H1 (cell line): ENCODE data around the gene KCND3. TPM values are rescaled to one million over a fixed set of nuclear protein-coding genes. Genes with fewer than 3 reads are reported as not detected.

Experiments used
- CTCF ChIA-PET: fragments of 300-600 bp; sonication (Branson Sonifier 250); formaldehyde crosslinking; loops from one replicate; lab custom pipeline; 2021; ENCODE audit not compliant: partially characterized antibody; lab: Charles Lee
- POLR2A ChIA-PET: fragments of 300-600 bp; sonication (Branson Sonifier 250); formaldehyde crosslinking; loops from one replicate; lab custom pipeline; 2021; ENCODE audit warnings: inconsistent platforms; ENCODE audit not compliant: partially characterized antibody; lab: Charles Lee
- DNase-seq, 2 experiments: peaks; one replicate each; pipeline versions ENCODE4 v3.0.0 to v3.0.0-alpha.2; 2010 to 2022; ENCODE audit warnings: low spot score in 2 of 2, low read depth in 1 of 2, mixed read lengths in 1 of 2
- FAIRE-seq: peaks from 2 replicates; lab custom pipeline; 2011; peaks lifted over from hg19 to GRCh38; lab: Jason Lieb, UNC
- H2AFZ ChIP-seq: 2 replicates; pipeline ENCODE4 v1.8.1; 2012; ENCODE audit warnings: low read length, inconsistent platforms
- H2AK5ac ChIP-seq: 2 replicates; pipeline ENCODE4 v1.6.1; 2013; ENCODE audit warnings: low read depth, low read length
- H2BK120ac ChIP-seq: replicated peaks from 2 replicates; pipeline ENCODE3; 2013; ENCODE audit warnings: low read depth, low read length, inconsistent platforms
- H2BK12ac ChIP-seq: 2 replicates; pipeline ENCODE4 v1.6.1; 2013; ENCODE audit warnings: low read depth, low read length
- H2BK15ac ChIP-seq: 2 replicates; pipeline ENCODE4 v1.6.1; 2013; ENCODE audit warnings: low read length
- H2BK20ac ChIP-seq: 2 replicates; pipeline ENCODE4 v1.6.1; 2013; ENCODE audit warnings: low read length
- H2BK5ac ChIP-seq: 2 replicates; pipeline ENCODE4 v1.6.1; 2013; ENCODE audit warnings: low read depth, low read length
- H3K14ac ChIP-seq: 2 replicates; pipeline ENCODE4 v1.6.1; 2013; ENCODE audit warnings: inconsistent platforms; ENCODE audit not compliant: insufficient read length
- H3K18ac ChIP-seq: 2 replicates; pipeline ENCODE4 v1.6.1; 2013; ENCODE audit warnings: low read length; ENCODE audit errors: extremely low read depth
- H3K23ac ChIP-seq: 2 replicates; pipeline ENCODE4 v1.6.1; 2013; ENCODE audit warnings: inconsistent platforms; ENCODE audit not compliant: insufficient read length
- H3K23me2 ChIP-seq: 2 replicates; pipeline ENCODE4 v1.6.1; 2013; ENCODE audit warnings: low read depth, low read length
- H3K27ac ChIP-seq: 2 replicates; pipeline ENCODE4 v1.6.1; 2011; ENCODE audit warnings: low read depth, low read length, inconsistent platforms
- H3K27me3 ChIP-seq, 4 experiments: replicated peaks in 1 of 4; 1 replicate in 1 of 4; 2 replicates in 3 of 4; pipeline versions ENCODE4 v1.6.1 to v1.8.1; 2011 to 2013; ENCODE audit warnings: low read length in 3 of 4, mild to moderate bottlenecking in 3 of 4, inconsistent platforms in 2 of 4, mixed read lengths in 2 of 4, moderate library complexity in 1 of 4; ENCODE audit not compliant: control insufficient read depth in 3 of 4, insufficient read depth in 3 of 4; ENCODE audit errors: extremely low read depth in 1 of 4
- H3K36me3 ChIP-seq, 4 experiments: 2 replicates each; pipeline versions ENCODE4 v1.6.1 to v1.8.1; 2011 to 2013; ENCODE audit warnings: mild to moderate bottlenecking in 4 of 4, low read length in 3 of 4, moderate library complexity in 2 of 4, control low read depth in 1 of 4, inconsistent platforms in 1 of 4; ENCODE audit not compliant: insufficient read depth in 4 of 4, control insufficient read depth in 2 of 4
- H3K4ac ChIP-seq: replicated peaks from 2 replicates; pipeline ENCODE3; 2013; ENCODE audit warnings: low read length, low read depth, mixed read lengths, inconsistent platforms; ENCODE audit not compliant: insufficient read length
- H3K4me1 ChIP-seq, 4 experiments: replicated peaks in 1 of 4; 1 replicate in 1 of 4; 2 replicates in 3 of 4; pipeline versions ENCODE4 v1.6.1 to v1.8.1; 2011 to 2013; ENCODE audit warnings: low read length in 3 of 4, inconsistent platforms in 2 of 4, mixed read lengths in 1 of 4; ENCODE audit not compliant: insufficient read depth in 4 of 4, control insufficient read depth in 3 of 4
- H3K4me2 ChIP-seq, 2 experiments: 2 replicates each; pipeline versions ENCODE4 v1.6.1 to v1.8.1; 2011 to 2013; ENCODE audit warnings: low read depth in 2 of 2, low read length in 2 of 2, control low read depth in 1 of 2, inconsistent platforms in 1 of 2, mild to moderate bottlenecking in 1 of 2; ENCODE audit not compliant: insufficient read depth in 1 of 2
- H3K4me3 ChIP-seq, 4 experiments: fragments of 200-600, 300-600 bp in 1 of 4; sonication (generic), shearing (Covaris generic), sonication (Bioruptor Twin) in 1 of 4; 2 replicates each; pipeline versions ENCODE4 v1.5.1 to v1.8.1; 2011 to 2016; ENCODE audit warnings: low read length in 4 of 4, low read depth in 3 of 4, control low read depth in 2 of 4, inconsistent platforms in 2 of 4, mild to moderate bottlenecking in 2 of 4, mixed read lengths in 1 of 4, moderate library complexity in 1 of 4; ENCODE audit not compliant: insufficient read depth in 2 of 4; ENCODE audit errors: extremely low read depth in 1 of 4
- H3K56ac ChIP-seq: replicated peaks from 2 replicates; pipeline ENCODE3; 2013; ENCODE audit warnings: low read depth, mild to moderate bottlenecking, mixed read lengths, low read length, inconsistent platforms; ENCODE audit not compliant: insufficient read length
- H3K79me1 ChIP-seq: 2 replicates; pipeline ENCODE4 v1.6.1; 2013; ENCODE audit warnings: low read depth, low read length, control low read depth
- H3K79me2 ChIP-seq, 2 experiments: 2 replicates each; pipeline versions ENCODE4 v1.6.1 to v1.8.1; 2012 to 2013; ENCODE audit warnings: low read length in 2 of 2, mild to moderate bottlenecking in 2 of 2, inconsistent platforms in 1 of 2; ENCODE audit not compliant: insufficient read depth in 2 of 2, control insufficient read depth in 1 of 2
- H3K9ac ChIP-seq, 4 experiments: replicated peaks in 1 of 4; 1 replicate in 1 of 4; 2 replicates in 3 of 4; pipeline versions ENCODE4 v1.6.1 to v1.8.1; 2011 to 2013; ENCODE audit warnings: low read depth in 3 of 4, low read length in 3 of 4, control low read depth in 2 of 4, mild to moderate bottlenecking in 2 of 4, moderate library complexity in 2 of 4, inconsistent platforms in 1 of 4; ENCODE audit errors: extremely low read depth in 1 of 4
- H3K9me3 ChIP-seq, 2 experiments: 2 replicates each; pipeline versions ENCODE4 v1.6.1 to v1.8.1; 2012 to 2013; ENCODE audit warnings: mild to moderate bottlenecking in 2 of 2, moderate library complexity in 2 of 2, control low read depth in 1 of 2, inconsistent platforms in 1 of 2, low read depth in 1 of 2, low read length in 1 of 2, mixed read lengths in 1 of 2; ENCODE audit not compliant: insufficient read depth in 2 of 2
- H4K20me1 ChIP-seq, 2 experiments: replicated peaks in 1 of 2; 2 replicates each; pipeline versions ENCODE3 to v1.8.1; 2011 to 2013; ENCODE audit warnings: inconsistent platforms in 2 of 2, low read length in 2 of 2, mild to moderate bottlenecking in 1 of 2; ENCODE audit not compliant: insufficient read depth in 2 of 2, control insufficient read depth in 1 of 2
- H4K5ac ChIP-seq: 2 replicates; pipeline ENCODE4 v1.6.1; 2013; ENCODE audit warnings: low read length, low read depth, mixed read lengths, inconsistent platforms; ENCODE audit not compliant: insufficient read length
- H4K8ac ChIP-seq: 2 replicates; pipeline ENCODE4 v1.8.0; 2013; ENCODE audit warnings: mild to moderate bottlenecking, moderate library complexity, low read length, inconsistent platforms; ENCODE audit not compliant: insufficient read depth; ENCODE audit errors: extremely low read depth
- H4K91ac ChIP-seq: replicated peaks from 2 replicates; pipeline ENCODE3; 2013; ENCODE audit warnings: low read length, mixed read lengths, inconsistent platforms; ENCODE audit not compliant: insufficient read length
- CHD1 ChIP-seq: IDR thresholded peaks from 2 replicates; pipeline ENCODE4 v1.6.1; 2012; ENCODE audit warnings: low read depth, low read length, improper control_type of control experiment
- EP300 ChIP-seq, 2 experiments: IDR thresholded peaks; 1 replicate in 1 of 2; 2 replicates in 1 of 2; pipeline ENCODE4 v1.6.1; 2011 to 2012; ENCODE audit warnings: low read depth in 2 of 2, low read length in 2 of 2, mild to moderate bottlenecking in 2 of 2, borderline replicate concordance in 1 of 2, inconsistent platforms in 1 of 2, moderate library complexity in 1 of 2
- GABPA ChIP-seq: IDR thresholded peaks from 2 replicates; pipeline ENCODE4 v1.6.1; 2011; ENCODE audit warnings: mild to moderate bottlenecking, low read length, moderate library complexity, borderline replicate concordance; ENCODE audit not compliant: insufficient read depth
- JUND ChIP-seq: IDR thresholded peaks from 2 replicates; pipeline ENCODE4 v1.6.1; 2011; ENCODE audit warnings: mild to moderate bottlenecking, improper control_type of control experiment, low read length
- KDM5A ChIP-seq: fragments of 200-600 bp; IDR thresholded peaks from 2 replicates; pipeline ENCODE4 v1.7.1; 2012; ENCODE audit warnings: mild to moderate bottlenecking, low read length, inconsistent platforms, mixed read lengths
- NANOG ChIP-seq: IDR thresholded peaks from 2 replicates; pipeline ENCODE4 v1.6.1; 2011; ENCODE audit warnings: low read length, low read depth, mild to moderate bottlenecking, inconsistent platforms; ENCODE audit not compliant: insufficient read depth, poor library complexity, severe bottlenecking
- RNF2 ChIP-seq: fragments of 200-900, 300-1000 bp; sonication (generic); IDR thresholded peaks from 2 replicates; pipeline ENCODE4 v1.7.1; 2016; ENCODE audit warnings: borderline replicate concordance, low read depth, mild to moderate bottlenecking, antibody characterized with exemption, low read length; ENCODE audit not compliant: poor library complexity, severe bottlenecking; ENCODE audit errors: missing control alignments
- RXRA ChIP-seq: IDR thresholded peaks from 2 replicates; pipeline ENCODE4 v1.6.1; 2011; ENCODE audit warnings: low read depth, mild to moderate bottlenecking, low read length, moderate library complexity; ENCODE audit not compliant: insufficient read depth
- SAP30 ChIP-seq: fragments of 300-600 bp; sonication (generic); IDR thresholded peaks from 2 replicates; pipeline ENCODE4 v1.7.1; 2012; ENCODE audit warnings: low read length, moderate library complexity, mild to moderate bottlenecking, inconsistent platforms; ENCODE audit not compliant: insufficient read depth, insufficient replicate concordance
- TEAD4 ChIP-seq: IDR thresholded peaks from 2 replicates; pipeline ENCODE4 v1.6.1; 2012; ENCODE audit warnings: low read depth, low read length, inconsistent platforms, mixed read lengths
- WGBS, 2 experiments: shearing (Covaris generic) in 1 of 2; methylation state at CpG; one replicate each; pipeline versions ENCODE4 v1.1.6 to v1.1.7; 2013 to 2015; ENCODE audit warnings: low lambda C conversion rate in 2 of 2, mixed read lengths in 2 of 2, inconsistent platforms in 1 of 2, low coverage in 1 of 2, missing lambda C conversion rate in 1 of 2; ENCODE audit not compliant: insufficient replicate concordance in 2 of 2, insufficient coverage in 1 of 2, insufficient read length in 1 of 2; ENCODE audit errors: extremely low coverage in 1 of 2, missing lambda C conversion rate in 1 of 2; 5-methylcytosine and 5-hydroxymethylcytosine counted together
- polyA plus RNA-seq, 7 experiments: library from polyadenylated mRNA; depleted of rRNA in 3 of 7; stranded (reverse) in 5 of 7; unstranded in 2 of 7; fragments of >200 nt in 5 of 7; fragments of 200-250 nt in 2 of 7; gene quantifications; 1 replicate in 5 of 7; 2 replicates in 1 of 7; 4 replicates in 1 of 7; pipeline versions ENCODE4 v1.2.1 to v1.2.3, GENCODE V29; 2011 to 2013; ENCODE audit warnings: missing spikeins in 2 of 7, mixed read lengths in 2 of 7
- total RNA-seq: library from RNA; stranded (reverse); fragmentation: NEBNext Ultra II Directional; extraction: Animal tissue kit (Norgen Biotek cat#: 25700); gene quantifications from 2 replicates; pipeline ENCODE4 v1.2.1, GENCODE V29; 2021
- TF ChIP-seq, protein P1 (sequence below): IDR thresholded peaks from 2 replicates; pipeline ENCODE4 v1.6.1; 2011; ENCODE audit warnings: low read depth, mild to moderate bottlenecking, low read length; ENCODE audit not compliant: insufficient read depth

The KCND3 gene
- total and polyA plus RNA-seq, 2 of the 8 experiments (the other 6 are each of a cell fraction or from before 2014, with no cell fraction given), result 0.14 to 0.48 TPM

DNA sequence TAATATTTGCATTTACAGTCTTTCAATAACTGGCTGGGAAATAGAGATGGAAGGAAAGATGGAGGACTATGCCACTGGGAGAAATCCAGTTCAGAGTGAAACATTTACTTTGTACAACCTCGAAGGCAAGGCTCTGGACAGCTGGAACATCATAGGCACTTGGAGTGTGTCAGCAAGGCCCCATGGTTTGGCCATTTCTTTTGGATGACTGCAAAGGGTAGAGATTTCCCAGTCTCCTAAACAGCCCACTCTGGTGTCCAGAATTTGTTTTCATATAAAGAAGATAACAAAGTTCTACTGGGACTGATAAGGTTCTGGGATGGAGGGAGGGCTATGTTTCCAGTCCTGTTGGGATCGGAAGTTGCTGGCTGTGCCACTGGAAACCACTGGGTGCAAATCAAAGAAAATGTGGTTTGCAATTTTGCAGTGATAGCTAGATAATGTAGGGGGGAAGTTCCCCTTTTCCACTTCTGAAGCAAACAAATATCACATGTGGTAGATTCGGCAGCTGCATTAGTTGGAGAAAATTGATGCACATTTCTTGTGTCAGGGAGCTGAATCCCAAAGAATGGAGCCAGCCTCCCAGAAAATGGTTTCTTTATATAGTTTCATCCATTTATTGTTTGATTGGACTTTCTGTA is 16.2 kb downstream of the KCND3 start:
- FAIRE-seq (no peak), DNase-seq (no peak)
- Histone ChIP-seq H2BK15ac (no peak overlapping the region), H3K27me3 (no peaks in the 10 kb centered on the region; a peak in 2 of 7 replicates), H4K91ac (no peak overlapping the region), H3K4ac (no peak overlapping the region), H2AK5ac (no peak overlapping the region), H2BK120ac (no peak overlapping the region), H3K27ac (no peak overlapping the region), H3K9ac (no peak overlapping the region), H4K5ac (no peak overlapping the region), H3K14ac (no peak overlapping the region), H4K8ac (no peak overlapping the region), H3K4me3 (no peak overlapping the region), H2BK12ac (no peak overlapping the region), H3K9me3 (no peaks in the 10 kb centered on the region), H3K79me2 (no peaks in the 10 kb centered on the region), H2AFZ (no peak overlapping the region), H3K4me1 (no peaks in the 10 kb centered on the region), H3K23ac (no peak overlapping the region), H2BK5ac (no peak overlapping the region), H4K20me1 (peaks cover 0 to 3% of the 10 kb centered on the region in 2 experiments), H3K23me2 (no peaks in the 10 kb centered on the region), H3K4me2 (no peak overlapping the region), H3K18ac (no peak overlapping the region), H2BK20ac (no peak overlapping the region), H3K79me1 (no peaks in the 10 kb centered on the region), H3K56ac (no peak overlapping the region), H3K36me3 (no peaks in the 10 kb centered on the region)
- ChIA-PET CTCF (interaction anchor here (0.7 to 1.5 kb wide), 4 partner anchors 8 to 177 kb away, joined by 3 to 5 read pairs (median 4); no protein-coding TSS in a partner anchor), POLR2A (no interaction called here)
- 87% methylated on average over 3 of the region's 3 CpGs; no CpG with 5 or more reads in 1 of the 2 experiments for WGBS, 2 experiments
- TF ChIP-seq EP300 (IDR thresholded peaks at IDR 0.05; ENCODE audit: borderline replicate concordance in 1 of 2, low read depth in 2 of 2, low read length in 2 of 2) (no peak), GABPA (no peak), NANOG (no peak), RXRA (no peak), JUND (no peak), SAP30 (no peak), KDM5A (no peak), RNF2 (no peak), TEAD4 (no peak), CHD1 (no peak)
- TF ChIP-seq, protein P1, sequence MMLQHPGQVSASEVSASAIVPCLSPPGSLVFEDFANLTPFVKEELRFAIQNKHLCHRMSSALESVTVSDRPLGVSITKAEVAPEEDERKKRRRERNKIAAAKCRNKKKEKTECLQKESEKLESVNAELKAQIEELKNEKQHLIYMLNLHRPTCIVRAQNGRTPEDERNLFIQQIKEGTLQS, result no peak
